B cell (primary cell): ENCODE data around the gene L3MBTL4. TPM values are rescaled to one million over a fixed set of nuclear protein-coding genes. Genes with fewer than 3 reads are reported as not detected.

Experiments used
- ATAC-seq: fragments of 200-7000 bp; cut with Tn5 transposase; one replicate; pipeline ENCODE4 v1.10.0; 2021; ENCODE audit warnings: low read depth, mild to moderate bottlenecking, moderate number of reproducible peaks, moderate library complexity
- CTCF ChIA-PET: fragments of 350-600 bp; sonication (Branson Sonifier 250); formaldehyde crosslinking; loops from one replicate; lab custom pipeline; 2021; ENCODE audit warnings: antibody characterized with exemption, inconsistent platforms; lab: Charles Lee
- POLR2A ChIA-PET: fragments of 350-600 bp; sonication (Branson Sonifier 250); formaldehyde crosslinking; loops from one replicate; lab custom pipeline; 2021; ENCODE audit warnings: antibody characterized with exemption; lab: Charles Lee
- DNase-seq: peaks from one replicate; pipeline ENCODE4 v3.0.0; 2013
- H2AFZ ChIP-seq: 2 replicates; pipeline ENCODE4 v1.6.1; 2012; ENCODE audit warnings: mild to moderate bottlenecking, low read depth, low read length; ENCODE audit not compliant: insufficient read depth, poor library complexity, severe bottlenecking
- H3K27ac ChIP-seq, 2 donors: 1 replicate in 1 of 2; 2 replicates in 1 of 2; pipeline ENCODE4 v1.5.1; 2012 to 2013; ENCODE audit warnings: low read length in 2 of 2, mild to moderate bottlenecking in 2 of 2, moderate library complexity in 1 of 2
- H3K27me3 ChIP-seq, 4 experiments: fragments of 200-600 bp in 1 of 4; sonication (generic) in 1 of 4; replicated peaks in 1 of 4; 1 replicate in 2 of 4; 2 replicates in 2 of 4; pipeline versions ENCODE4 v1.6.1 to v1.7.0; 2013 to 2016; ENCODE audit warnings: low read length in 3 of 4, mild to moderate bottlenecking in 2 of 4, mixed read lengths in 1 of 4, moderate library complexity in 1 of 4; ENCODE audit not compliant: insufficient read depth in 4 of 4, control insufficient read depth in 3 of 4; ENCODE audit errors: control extremely low read depth in 1 of 4
- H3K36me3 ChIP-seq, 2 experiments: replicated peaks in 1 of 2; 1 replicate in 1 of 2; 2 replicates in 1 of 2; pipeline versions ENCODE4 v1.6.1 to v1.7.1; 2013; ENCODE audit warnings: low read length in 1 of 2; ENCODE audit not compliant: insufficient read depth in 2 of 2, control insufficient read depth in 1 of 2; ENCODE audit errors: control extremely low read depth in 1 of 2, extremely low read depth in 1 of 2
- H3K4me1 ChIP-seq, 2 donors: fragments of 200-600 bp in 1 of 2; sonication (generic) in 1 of 2; 1 replicate in 1 of 2; 2 replicates in 1 of 2; pipeline versions ENCODE4 v1.5.1 to v1.6.1; 2013 to 2017; ENCODE audit warnings: low read length in 2 of 2; ENCODE audit not compliant: control insufficient read depth in 2 of 2, insufficient read depth in 2 of 2
- H3K4me2 ChIP-seq: replicated peaks from 2 replicates; pipeline ENCODE3; 2012; ENCODE audit warnings: mild to moderate bottlenecking, low read depth, low read length; ENCODE audit not compliant: poor library complexity, severe bottlenecking
- H3K4me3 ChIP-seq, 5 experiments: fragments of 200-600 bp in 1 of 5; sonication (generic) in 1 of 5; 1 replicate in 3 of 5; 2 replicates in 2 of 5; pipeline versions ENCODE4 v1.5.1 to v1.7.0; 2011 to 2016; ENCODE audit warnings: low read length in 4 of 5, mild to moderate bottlenecking in 4 of 5, low read depth in 2 of 5, control low read depth in 1 of 5, moderate library complexity in 1 of 5; ENCODE audit not compliant: insufficient read depth in 1 of 5; ENCODE audit errors: control extremely low read depth in 1 of 5, extremely low read depth in 1 of 5
- H3K79me2 ChIP-seq: fragments of 200-600 bp; sonication (generic); one replicate; pipeline ENCODE4 v1.6.0; 2016; ENCODE audit warnings: low read length; ENCODE audit not compliant: control insufficient read depth, insufficient read depth
- H3K9ac ChIP-seq: fragments of 200-600 bp; sonication (generic); 2 replicates; pipeline ENCODE4 v1.6.1; 2017; ENCODE audit warnings: mild to moderate bottlenecking, low read length, moderate library complexity
- H3K9me3 ChIP-seq, 3 donors: one replicate each; pipeline versions ENCODE4 v1.6.1 to v1.7.1; 2013; ENCODE audit warnings: low read length in 2 of 3; ENCODE audit not compliant: control insufficient read depth in 2 of 3, insufficient read depth in 1 of 3; ENCODE audit errors: control extremely low read depth in 1 of 3
- H4K20me1 ChIP-seq: 2 replicates; pipeline ENCODE4 v1.6.0; 2012; ENCODE audit warnings: mild to moderate bottlenecking, low read length; ENCODE audit not compliant: insufficient read depth, control insufficient read depth, poor library complexity, severe bottlenecking
- H3K27ac Mint-ChIP-seq: one replicate; pipeline ENCODE4 v1.8.0; 2021; ENCODE audit warnings: mixed read lengths
- H3K27me3 Mint-ChIP-seq: one replicate; pipeline ENCODE4 v1.8.0; 2021; ENCODE audit warnings: mixed read lengths
- H3K4me1 Mint-ChIP-seq: one replicate; pipeline ENCODE4 v1.8.0; 2021; ENCODE audit warnings: mixed read lengths
- H3K4me3 Mint-ChIP-seq: one replicate; pipeline ENCODE4 v1.8.0; 2021; ENCODE audit warnings: mixed read lengths
- H3K9me3 Mint-ChIP-seq: one replicate; pipeline ENCODE4 v1.8.0; 2022; ENCODE audit warnings: mixed read lengths; ENCODE audit not compliant: insufficient read depth
- CTCF ChIP-seq: fragments of 200-600 bp; IDR thresholded peaks from one replicate; pipeline ENCODE4 v1.8.0; 2022; ENCODE audit warnings: antibody characterized with exemption, mild to moderate bottlenecking
- EZH2 ChIP-seq: IDR thresholded peaks from 2 replicates; pipeline ENCODE4 v1.6.1; 2012; ENCODE audit warnings: borderline replicate concordance, low read depth, mild to moderate bottlenecking, moderate library complexity, low read length; ENCODE audit not compliant: insufficient read depth, poor library complexity, severe bottlenecking
- WGBS: methylation state at CpG from one replicate; pipeline ENCODE4 v1.1.5; 2013; ENCODE audit warnings: missing lambda C conversion rate; ENCODE audit not compliant: insufficient coverage; 5-methylcytosine and 5-hydroxymethylcytosine counted together
- intact Hi-C: fragments of 100-400 bp; cut with micrococcal nuclease; formaldehyde crosslinking; loops from one replicate; pipeline ENCODE4 v1.10.0; 2022
- polyA plus RNA-seq: library from polyadenylated mRNA; depleted of rRNA; stranded (reverse); fragments of >200 nt; gene quantifications from 2 replicates; pipeline ENCODE4 v1.2.3, GENCODE V29; 2012
- total RNA-seq, 2 donors: library from RNA; stranded (reverse); fragments of 120-200 nt in 1 of 2; gene quantifications; 1 replicate in 1 of 2; 2 replicates in 1 of 2; pipeline versions ENCODE4 v1.2.3 to v1.2.4, GENCODE V29; 2013 to 2022

L3MBTL4 gene
- total and polyA plus RNA-seq, 2 donors (not counting 1 experiment from before 2014, with no cell fraction given), result 3.0 to 11.9 TPM

DNA sequence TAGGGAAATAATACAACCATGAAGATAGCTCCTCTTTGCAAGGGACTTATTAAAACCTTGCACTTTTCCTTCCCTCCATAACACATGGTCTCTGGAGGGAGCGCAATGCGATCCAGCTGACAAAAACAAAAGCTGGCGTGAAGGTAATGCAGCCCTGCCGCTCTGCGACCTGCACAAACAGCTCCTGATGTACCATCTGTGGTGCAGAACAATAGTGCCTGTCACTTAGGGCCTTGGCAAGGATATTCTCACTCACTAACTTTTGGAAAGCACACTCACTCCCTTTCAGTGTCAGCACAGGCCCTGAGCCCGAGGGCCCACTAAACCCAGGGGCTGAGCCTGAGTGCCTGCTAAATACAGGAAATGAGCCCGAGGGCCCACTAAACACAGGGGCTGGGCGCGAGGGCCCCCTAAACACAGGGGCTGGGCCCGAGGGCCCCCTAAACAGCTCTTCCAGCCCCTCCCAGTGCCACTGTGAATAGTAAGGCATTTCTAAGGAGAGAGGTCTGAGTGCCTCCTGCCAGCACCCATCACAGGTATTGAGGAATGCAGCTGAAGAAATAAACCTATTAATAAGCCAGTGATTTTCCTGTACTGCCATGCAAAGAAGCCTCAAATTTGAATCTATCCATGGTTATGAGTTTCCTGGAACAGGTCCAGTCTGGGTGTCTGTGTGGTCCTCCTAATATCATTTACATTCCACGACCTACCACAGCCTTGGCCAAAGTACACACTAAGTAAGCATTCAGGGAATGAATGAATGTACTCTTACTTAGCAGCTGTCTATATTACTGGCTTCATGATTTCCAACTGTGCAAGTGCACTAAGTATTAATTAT, 9.3 kb downstream of the L3MBTL4 start:
- Mint-ChIP-seq H3K9me3 (no peaks in the 10 kb centered on the region), H3K27ac (no peak overlapping the region), H3K27me3 (no peaks in the 10 kb centered on the region), H3K4me3 (no peak overlapping the region), H3K4me1 (peaks cover 19% of the 10 kb centered on the region)
- CTCF ChIA-PET, result no interaction called here
- Histone ChIP-seq H3K4me2 (no peak overlapping the region), H3K79me2 (peaks cover 31% of the 10 kb centered on the region), H2AFZ (no peak overlapping the region), H3K36me3 (no peaks in the 10 kb centered on the region), H4K20me1 (peaks cover 4% of the 10 kb centered on the region), H3K27ac (no peak overlapping the region), H3K4me1 (peaks cover 0 to 10% of the 10 kb centered on the region in 2 donors), H3K4me3 (no peak overlapping the region), H3K9me3 (peaks cover 0 to 4% (median 0%) of the 10 kb centered on the region in 3 donors), H3K9ac (no peak overlapping the region), H3K27me3 (no peaks in the 10 kb centered on the region)
- TF ChIP-seq EZH2, result no peak
- TF ChIP-seq CTCF, result no peak
- POLR2A ChIA-PET, result no interaction called here
- DNase-seq, result no peak
- no peak for ATAC-seq
- intact Hi-C loops, result no loop called here
- 100% methylated on average over 5 of the region's 11 CpGs for WGBS

GRCh38 chr18:6404834-6405233, 9.9 kb downstream of the L3MBTL4 start:
- TF ChIP-seq EZH2 (no peak), CTCF (no peak)
- intact Hi-C loops, result no loop called here
- peaks cover 0 to 4% (median 0%) of the 10 kb centered on the region in 3 donors for H3K9me3 ChIP-seq
- H3K27me3 Mint-ChIP-seq, result no peaks in the 10 kb centered on the region
- ATAC-seq (no peak), DNase-seq (no peak)
- no peak overlapping the region for H3K4me2 ChIP-seq
- H3K79me2 ChIP-seq, result peaks cover 33% of the 10 kb centered on the region
- no peak overlapping the region for H3K4me3 Mint-ChIP-seq
- H3K27me3 ChIP-seq, result no peaks in the 10 kb centered on the region
- no peaks in the 10 kb centered on the region for H3K36me3 ChIP-seq
- no peak overlapping the region for H3K27ac ChIP-seq
- WGBS, result 93% methylated on average over 4 of the region's 5 CpGs
- CTCF ChIA-PET, result no interaction called here
- H2AFZ ChIP-seq, result no peak overlapping the region
- no peak overlapping the region for H3K27ac Mint-ChIP-seq
- POLR2A ChIA-PET, result no interaction called here
- peaks cover 4% of the 10 kb centered on the region for H4K20me1 ChIP-seq
- peaks cover 0 to 10% of the 10 kb centered on the region in 2 donors for H3K4me1 ChIP-seq
- H3K4me3 ChIP-seq, result no peak overlapping the region
- H3K9ac ChIP-seq, result no peak overlapping the region
- no peaks in the 10 kb centered on the region for H3K9me3 Mint-ChIP-seq
- peaks cover 16% of the 10 kb centered on the region for H3K4me1 Mint-ChIP-seq
